Measurements from ENCODE around the gene ETV7. TPM values are rescaled to one million over a fixed set of nuclear protein-coding genes. Genes with fewer than 3 reads are reported as not detected.

The ETV7 gene
- total and polyA plus RNA-seq, 4 donors, result 0.17 to 0.84 (median 0.36) TPM

DNA sequence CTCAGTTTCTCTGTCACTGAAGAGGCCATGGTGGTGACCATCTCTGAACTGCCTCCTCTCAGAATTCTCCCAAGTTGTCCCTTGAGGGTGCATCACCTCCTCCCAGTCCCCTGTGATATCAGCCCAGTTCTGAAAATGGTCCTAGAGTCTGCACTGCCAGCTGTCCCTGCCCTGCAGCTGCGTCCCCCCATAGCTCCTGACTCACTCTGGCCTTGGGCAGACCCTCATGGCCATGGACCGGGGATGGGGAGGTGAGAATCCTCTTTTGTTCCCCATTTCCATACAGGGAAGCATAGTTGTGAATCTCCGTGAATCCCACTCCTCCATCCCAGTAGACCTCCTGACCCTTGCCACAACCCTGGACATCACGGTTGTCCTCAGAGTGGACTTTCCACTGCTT, 4.5 kb downstream of the ETV7 start:
- no peak overlapping the region for H3K4me3 ChIP-seq (ENCODE audit: low read depth in 1 of 3, low read length in 3 of 3)
- no peaks in the 10 kb centered on the region for H3K36me3 ChIP-seq (ENCODE audit: control insufficient read depth in 4 of 4, insufficient read depth in 3 of 4, low read depth in 1 of 4, low read length in 3 of 4)
- H3K27ac ChIP-seq (ENCODE audit: low read depth in 1 of 2, low read length in 2 of 2), result no peak overlapping the region
- 68% methylated on average over 4 of the region's 4 CpGs for WGBS
- TF ChIP-seq FOXA2 (IDR thresholded peaks at IDR 0.05) (no peak), NR2F2 (IDR thresholded peaks at IDR 0.05) (no peak), RXRA (IDR thresholded peaks at IDR 0.05) (no peak), HNF4A (conservative IDR thresholded peaks at IDR 0.05) (no peak), TAF1 (conservative IDR thresholded peaks at IDR 0.05) (no peak), YY1 (IDR thresholded peaks at IDR 0.05) (no peak), CTCF (IDR thresholded peaks at IDR 0.05; ENCODE audit: low read depth, low read length, missing input control) (no peak), FOXA1 (IDR thresholded peaks at IDR 0.05) (no peak), JUND (IDR thresholded peaks at IDR 0.05) (no peak), SP1 (IDR thresholded peaks at IDR 0.05) (no peak), EGR1 (IDR thresholded peaks at IDR 0.05; ENCODE audit: low read depth in 2 of 2) (no peak), ZBTB33 (IDR thresholded peaks at IDR 0.05) (no peak), GABPA (IDR thresholded peaks at IDR 0.05 in 1 of 2, conservative IDR thresholded peaks at IDR 0.05 in 1 of 2) (no peak)
- TF ChIP-seq, protein P1, sequence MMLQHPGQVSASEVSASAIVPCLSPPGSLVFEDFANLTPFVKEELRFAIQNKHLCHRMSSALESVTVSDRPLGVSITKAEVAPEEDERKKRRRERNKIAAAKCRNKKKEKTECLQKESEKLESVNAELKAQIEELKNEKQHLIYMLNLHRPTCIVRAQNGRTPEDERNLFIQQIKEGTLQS (IDR thresholded peaks at IDR 0.05), result no peak
- H3K27me3 ChIP-seq (ENCODE audit: control insufficient read depth in 4 of 4, insufficient read depth in 4 of 4, low read length in 3 of 4), result no peaks in the 10 kb centered on the region
- no peaks in the 10 kb centered on the region for H3K9me3 ChIP-seq (ENCODE audit: control insufficient read depth in 4 of 4, low read length in 3 of 4)
- peaks cover 0 to 26% (median 20%) of the 10 kb centered on the region in 4 donors for H3K4me1 ChIP-seq (ENCODE audit: control insufficient read depth in 4 of 4, insufficient read depth in 4 of 4, low read length in 3 of 4)
- no peak for DNase-seq (ENCODE audit: low spot score)
- H3K9ac ChIP-seq (ENCODE audit: low read depth in 1 of 2, low read length in 2 of 2), result no peak overlapping the region

DNA sequence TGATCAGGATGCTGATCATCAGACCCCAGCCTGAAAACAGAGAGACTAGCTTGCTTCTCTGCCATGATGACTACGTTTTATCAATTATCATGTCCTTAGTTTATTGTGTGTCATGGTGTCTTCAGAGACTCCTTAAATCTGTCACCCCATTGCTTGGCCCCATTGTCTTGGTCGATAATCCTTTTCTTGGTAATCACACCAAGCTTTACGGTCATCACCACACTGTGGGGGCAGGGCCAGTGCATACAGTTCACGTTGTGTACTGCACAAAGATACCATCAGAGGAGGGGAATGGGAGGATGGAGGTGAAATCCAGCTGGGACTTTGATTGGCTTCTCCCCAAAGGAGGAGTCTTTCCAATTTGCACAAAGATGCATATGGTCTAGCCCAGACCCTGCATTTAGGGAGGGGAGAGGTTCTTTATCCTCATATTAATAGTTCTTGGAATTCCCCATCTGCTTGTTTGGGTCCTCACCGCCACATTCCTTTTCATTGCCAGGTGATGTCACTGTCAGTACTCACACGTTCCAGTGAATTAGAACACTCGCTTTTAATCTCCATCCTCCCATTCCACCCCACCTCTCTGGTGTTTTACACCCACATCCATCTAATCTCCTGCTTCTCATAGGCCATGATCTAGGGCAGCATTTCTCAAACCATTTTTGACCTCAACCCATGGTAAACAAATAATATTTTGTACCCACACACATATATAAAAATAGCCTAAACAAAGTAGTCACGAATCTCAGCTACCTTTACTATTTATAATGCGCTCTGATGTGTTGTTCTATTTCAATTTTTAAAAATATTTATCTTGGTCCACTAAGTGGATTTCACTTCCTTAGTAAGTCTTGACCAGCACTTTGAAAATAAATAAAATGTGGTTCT, 5.7 kb downstream of the ETV7 start:
- Histone ChIP-seq H3K9ac (ENCODE audit: low read depth in 1 of 2, low read length in 2 of 2) (no peak overlapping the region), H3K9me3 (ENCODE audit: control insufficient read depth in 4 of 4, low read length in 3 of 4) (no peaks in the 10 kb centered on the region), H3K4me3 (ENCODE audit: low read depth in 1 of 3, low read length in 3 of 3) (no peak overlapping the region), H3K4me1 (ENCODE audit: control insufficient read depth in 4 of 4, insufficient read depth in 4 of 4, low read length in 3 of 4) (peaks cover 0 to 23% (median 17%) of the 10 kb centered on the region in 4 donors), H3K27ac (ENCODE audit: low read depth in 1 of 2, low read length in 2 of 2) (no peak overlapping the region), H3K36me3 (ENCODE audit: control insufficient read depth in 4 of 4, insufficient read depth in 3 of 4, low read depth in 1 of 4, low read length in 3 of 4) (no peaks in the 10 kb centered on the region), H3K27me3 (ENCODE audit: control insufficient read depth in 4 of 4, insufficient read depth in 4 of 4, low read length in 3 of 4) (no peaks in the 10 kb centered on the region)
- no peak for DNase-seq (ENCODE audit: low spot score)
- WGBS, result 89% methylated on average over 9 of the region's 9 CpGs
- TF ChIP-seq YY1 (IDR thresholded peaks at IDR 0.05), result no peak
- TF ChIP-seq EGR1 (IDR thresholded peaks at IDR 0.05; ENCODE audit: low read depth in 2 of 2), result no peak
- no peak for TF ChIP-seq RXRA (IDR thresholded peaks at IDR 0.05)
- no peak for TF ChIP-seq CTCF (IDR thresholded peaks at IDR 0.05; ENCODE audit: low read depth, low read length, missing input control)
- no peak for TF ChIP-seq RAD21 (IDR thresholded peaks at IDR 0.05)
- TF ChIP-seq REST (IDR thresholded peaks at IDR 0.05), result no peak

Measured in liver (tissue), 9 donors.